DMS53 treated with DMSO at 0.1 percent for 48 hours (cell line): ENCODE measurements around the gene OR2A2.

Experiments used
- DNase-seq: peaks from one replicate; lab custom pipeline; 2025; ENCODE audit not compliant: unreplicated experiment; lab: John Stamatoyannopoulos, UW

The OR2A2 gene

DNA sequence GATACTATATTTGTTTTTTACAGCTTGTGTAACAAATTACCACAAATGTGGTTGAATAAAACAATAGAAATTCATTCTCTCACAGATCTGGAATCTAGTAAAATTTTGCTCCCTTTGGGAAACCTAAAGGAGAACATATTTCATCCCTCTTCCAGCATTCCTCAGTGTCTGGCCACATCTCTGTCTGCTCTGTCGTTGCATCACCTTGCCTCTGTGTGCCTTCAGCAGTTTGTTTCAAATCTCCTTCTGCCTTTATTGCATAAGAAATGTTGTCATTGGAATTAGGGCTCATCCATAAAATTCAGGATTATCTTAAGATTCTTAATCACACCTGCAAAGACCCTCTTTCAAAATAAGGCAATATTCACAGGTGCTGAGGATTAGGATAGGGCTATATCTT is 28.1 kb downstream of the OR2A2 start:
- no peak for DNase-seq

GRCh38 chr7:144142187-144142586 is 32.8 kb downstream of the OR2A2 start:
- DNase-seq: no peak

- DNase-seq: no peak
Measured at GRCh38 chr7:144144426-144144825, 35.0 kb downstream of the OR2A2 start.

DNA sequence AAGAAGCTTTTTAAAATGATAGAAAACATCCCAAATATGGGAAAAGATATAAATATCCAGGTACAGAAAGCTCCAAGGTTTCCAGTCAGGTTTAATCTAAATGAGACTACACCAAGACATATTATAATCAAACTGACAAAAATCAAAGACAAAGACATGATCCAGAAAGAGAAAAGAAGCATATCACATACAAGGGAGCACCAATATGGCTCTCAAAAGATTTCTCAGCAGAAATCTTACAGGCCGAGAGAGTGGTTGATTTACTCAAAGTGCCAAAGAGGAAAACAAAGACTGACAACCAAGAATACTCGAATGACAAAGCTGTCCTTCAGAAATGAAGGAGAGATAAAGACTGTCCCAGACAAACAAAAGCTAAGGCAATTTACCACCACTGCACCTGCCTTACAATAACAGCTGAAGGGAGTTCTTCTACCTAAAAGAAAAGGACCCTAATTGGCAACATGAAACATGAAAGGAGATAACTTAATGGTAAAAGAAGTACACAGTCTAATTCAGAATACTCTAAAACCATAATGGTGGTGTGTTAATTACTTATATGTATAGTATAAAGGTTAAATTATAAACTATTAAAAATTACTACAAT is 38.9 kb downstream of the OR2A2 start:
- DNase-seq: no peak

- no peak for DNase-seq
Measured at GRCh38 chr7:144158861-144159260, 49.5 kb downstream of the OR2A2 start.
